ENCODE data around the gene TMPRSS11D.

Gene TMPRSS11D

GRCh38 chr4:67877086-67877485, 6.7 kb downstream of the TMPRSS11D start:
- TF ChIP-seq GABPA (IDR thresholded peaks at IDR 0.05; ENCODE audit: low read depth) (no peak), POLR2AphosphoS5 (IDR thresholded peaks at IDR 0.05; ENCODE audit: low read depth) (no peak), CTCF (IDR thresholded peaks at IDR 0.05; ENCODE audit: insufficient read depth, low read length) (no peak), REST (IDR thresholded peaks at IDR 0.05; ENCODE audit: insufficient replicate concordance, low read depth) (no peak), SPI1 (IDR thresholded peaks at IDR 0.05; ENCODE audit: borderline replicate concordance, low read depth) (no peak)
- H3K4me3 ChIP-seq (replicated peaks; ENCODE audit: insufficient read depth, low read length) = no peak overlapping the region
- no peak overlapping the region for H3K27ac ChIP-seq (replicated peaks)
- no peaks in the 10 kb centered on the region for H3K27me3 ChIP-seq (ENCODE audit: insufficient read depth, poor library complexity, severe bottlenecking)
- no peak for DNase-seq (ENCODE audit: low read depth in 1 of 2, low spot score in 1 of 2)

GRCh38 chr4:67874986-67875385, 8.8 kb downstream of the TMPRSS11D start:
- DNase-seq (ENCODE audit: low read depth in 1 of 2, low spot score in 1 of 2) = no peak
- TF ChIP-seq POLR2AphosphoS5 (IDR thresholded peaks at IDR 0.05; ENCODE audit: low read depth) = no peak
- TF ChIP-seq REST (IDR thresholded peaks at IDR 0.05; ENCODE audit: insufficient replicate concordance, low read depth) = no peak
- TF ChIP-seq SPI1 (IDR thresholded peaks at IDR 0.05; ENCODE audit: borderline replicate concordance, low read depth) = no peak
- no peak for TF ChIP-seq CTCF (IDR thresholded peaks at IDR 0.05; ENCODE audit: insufficient read depth, low read length)
- Histone ChIP-seq H3K27me3 (ENCODE audit: insufficient read depth, poor library complexity, severe bottlenecking) (no peaks in the 10 kb centered on the region), H3K4me3 (replicated peaks; ENCODE audit: insufficient read depth, low read length) (no peak overlapping the region), H3K27ac (replicated peaks) (no peak overlapping the region)

GRCh38 chr4:67873116-67873515, 10.7 kb downstream of the TMPRSS11D start:
- TF ChIP-seq REST (IDR thresholded peaks at IDR 0.05; ENCODE audit: insufficient replicate concordance, low read depth) (no peak), GABPA (IDR thresholded peaks at IDR 0.05; ENCODE audit: low read depth) (no peak), CTCF (IDR thresholded peaks at IDR 0.05; ENCODE audit: insufficient read depth, low read length) (no peak), SPI1 (IDR thresholded peaks at IDR 0.05; ENCODE audit: borderline replicate concordance, low read depth) (no peak), POLR2AphosphoS5 (IDR thresholded peaks at IDR 0.05; ENCODE audit: low read depth) (no peak)
- Histone ChIP-seq H3K4me3 (replicated peaks; ENCODE audit: insufficient read depth, low read length) (no peak overlapping the region), H3K27ac (replicated peaks) (no peak overlapping the region), H3K27me3 (ENCODE audit: insufficient read depth, poor library complexity, severe bottlenecking) (no peaks in the 10 kb centered on the region)
- DNase-seq (ENCODE audit: low read depth in 1 of 2, low spot score in 1 of 2) = no peak

Measured in HL-60 (cell line).